ENCODE data around the gene EFCAB11.

Gene EFCAB11

DNA sequence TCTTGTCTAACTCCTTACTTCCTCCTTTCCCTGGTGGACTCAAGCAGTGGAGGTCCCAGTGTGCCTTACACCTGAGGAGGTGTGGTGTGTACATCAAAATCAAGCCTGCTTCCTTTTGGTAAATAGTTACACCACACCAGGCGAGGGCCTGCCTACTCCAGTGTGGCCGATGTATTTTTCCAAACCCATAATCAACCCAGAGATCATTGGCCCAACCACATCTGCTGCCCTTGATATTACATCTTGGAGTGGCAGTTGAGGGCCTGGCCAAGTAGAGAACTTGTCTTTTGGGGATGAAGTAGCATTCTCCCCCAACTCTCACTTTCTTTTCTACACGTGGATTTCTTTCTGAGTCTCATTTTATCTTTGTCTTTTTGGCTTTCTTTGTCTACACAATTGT is 187.4 kb downstream of the EFCAB11 start:
- no peak for DNase-seq (ENCODE audit: low spot score)

DNA sequence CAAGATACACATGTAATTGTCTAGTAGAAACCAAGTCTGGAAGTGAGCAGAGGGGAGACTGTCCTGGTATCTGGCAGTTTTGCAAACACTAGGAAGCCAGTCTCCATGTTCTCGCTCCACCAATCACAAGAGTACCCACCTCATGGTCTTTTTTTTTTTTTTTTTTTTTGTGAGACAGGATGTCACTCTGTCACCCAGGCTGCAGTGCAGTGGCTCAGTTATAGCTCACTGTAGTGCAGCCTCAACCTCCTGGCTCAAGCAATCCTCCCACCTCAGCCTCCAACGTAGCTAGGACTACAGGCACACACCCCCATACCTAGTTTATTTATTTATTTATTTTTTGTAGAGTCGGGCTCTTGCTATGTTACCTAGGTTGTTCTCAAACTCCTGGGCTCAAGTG is 189.2 kb downstream of the EFCAB11 start:
- no peak for DNase-seq (ENCODE audit: low spot score)

DNA sequence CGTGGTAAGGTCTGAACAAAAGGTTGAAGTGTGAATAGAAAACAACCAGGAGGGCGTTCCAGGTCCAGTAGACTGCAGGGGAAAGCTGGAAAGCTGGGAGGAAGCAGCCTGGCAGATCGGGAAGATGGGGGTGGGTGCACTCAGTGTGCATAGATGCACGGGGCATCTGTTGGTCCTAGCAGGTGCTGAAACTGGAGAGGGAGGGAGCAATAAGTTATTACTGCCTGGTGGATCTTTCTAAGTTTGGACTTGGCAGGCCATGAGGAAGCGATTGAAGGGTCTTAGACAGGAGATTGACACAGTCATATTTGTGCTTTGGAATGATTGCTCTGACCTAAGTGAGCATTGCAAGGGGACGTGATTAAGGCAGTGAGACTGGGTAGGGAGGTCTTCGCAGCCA is 194.4 kb downstream of the EFCAB11 start:
- DNase-seq (ENCODE audit: low spot score): no peak

DNA sequence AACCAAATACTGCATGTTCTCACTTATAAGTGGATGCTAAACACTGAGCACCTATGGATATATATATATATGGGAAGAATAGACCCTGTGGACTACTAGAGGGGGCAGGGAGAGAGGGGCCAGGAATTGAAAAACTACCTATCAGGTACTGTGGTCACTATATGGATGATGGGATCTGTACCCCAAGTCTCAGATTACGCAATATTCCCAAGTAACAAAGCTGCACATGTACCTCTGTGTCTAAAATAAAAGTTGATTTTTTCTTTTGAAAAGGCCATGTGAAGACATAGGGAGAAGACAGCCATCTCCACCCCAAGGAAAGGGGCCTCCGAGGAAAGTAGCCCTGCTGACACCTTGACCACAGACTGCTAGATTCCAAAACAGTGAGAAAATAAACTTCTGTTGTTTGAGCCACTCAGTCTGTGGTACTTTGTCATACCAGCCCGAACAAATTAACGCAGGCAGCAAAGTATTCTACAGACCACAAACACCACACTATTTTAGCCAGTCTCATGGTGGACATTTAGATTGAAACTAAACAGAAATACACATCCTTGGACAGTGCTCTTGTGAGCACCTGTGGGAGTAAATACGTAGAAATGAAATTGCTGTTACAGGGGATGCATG is 197.1 kb downstream of the EFCAB11 start:
- no peak for DNase-seq (ENCODE audit: low spot score)

DNA sequence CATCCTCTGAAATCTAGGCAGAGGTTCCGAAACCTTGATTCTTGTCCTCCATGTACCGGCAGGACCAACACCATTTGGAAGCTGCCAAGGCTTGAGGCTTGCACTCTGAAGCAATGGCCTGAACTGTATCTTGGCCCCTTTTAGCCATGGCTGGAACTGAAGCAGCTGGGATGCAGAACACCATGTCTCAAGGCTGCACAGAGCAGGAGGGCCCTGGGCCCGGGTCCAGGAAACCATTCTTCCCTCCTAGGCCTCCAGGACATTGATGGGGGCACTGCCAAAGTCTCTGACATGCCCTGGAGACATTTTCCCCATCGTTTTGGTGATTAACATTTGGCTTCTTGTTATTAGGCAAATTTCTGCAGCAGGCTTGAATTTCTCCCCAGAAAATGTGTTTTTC is 198.7 kb downstream of the EFCAB11 start:
- DNase-seq (ENCODE audit: low spot score): no peak

DNA sequence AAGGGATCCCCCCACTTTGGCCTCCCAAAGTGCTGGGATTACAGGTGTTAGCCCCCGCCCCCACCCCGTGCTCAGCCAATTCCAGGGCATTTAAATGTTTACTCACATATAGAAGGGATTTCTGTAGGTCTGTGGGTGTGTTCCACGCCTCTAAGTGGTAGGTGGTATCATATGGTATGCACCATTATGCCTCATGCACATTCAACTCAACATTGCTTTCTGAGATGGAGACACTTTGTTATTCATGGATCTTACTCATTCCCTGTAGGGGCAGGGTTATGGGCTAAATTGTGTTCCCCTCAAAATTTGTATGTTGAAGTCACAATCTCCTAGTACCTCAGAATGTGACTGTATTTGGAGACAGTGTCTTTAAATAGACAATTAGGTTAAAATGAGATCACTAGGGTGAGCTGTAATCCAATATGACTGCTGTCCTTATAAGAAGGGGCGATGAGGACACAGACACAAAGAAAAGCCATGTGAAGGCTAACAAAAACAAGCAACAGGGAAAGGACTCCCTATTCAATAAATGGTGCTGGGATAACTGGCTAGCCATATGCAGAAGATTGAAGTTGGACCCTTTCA is 200.6 kb downstream of the EFCAB11 start:
- no peak for DNase-seq (ENCODE audit: low spot score)

DNA sequence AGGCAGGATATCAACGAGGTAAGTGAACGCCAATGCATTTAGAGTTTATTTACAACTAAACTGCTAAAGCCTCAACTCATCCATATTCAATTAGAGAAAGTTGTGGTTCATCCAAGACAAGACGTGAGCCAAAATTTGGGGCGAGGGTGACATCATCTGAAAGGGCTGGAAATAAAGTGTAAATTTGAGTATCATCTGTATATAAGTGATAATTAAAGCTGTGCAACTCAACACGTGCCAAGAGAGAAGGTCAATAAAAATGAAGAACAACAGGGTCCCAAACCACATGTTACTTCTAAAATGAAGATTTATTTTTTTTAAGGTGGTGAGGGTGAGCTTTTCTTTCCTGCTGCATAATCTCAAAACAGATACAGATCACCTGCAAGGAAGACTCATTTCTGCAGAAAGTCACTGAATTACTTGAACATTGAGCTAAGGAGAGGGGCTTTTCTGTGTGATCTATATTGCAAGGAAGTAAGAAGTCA is 203.6 kb downstream of the EFCAB11 start:
- DNase-seq (ENCODE audit: low spot score): no peak

DNA sequence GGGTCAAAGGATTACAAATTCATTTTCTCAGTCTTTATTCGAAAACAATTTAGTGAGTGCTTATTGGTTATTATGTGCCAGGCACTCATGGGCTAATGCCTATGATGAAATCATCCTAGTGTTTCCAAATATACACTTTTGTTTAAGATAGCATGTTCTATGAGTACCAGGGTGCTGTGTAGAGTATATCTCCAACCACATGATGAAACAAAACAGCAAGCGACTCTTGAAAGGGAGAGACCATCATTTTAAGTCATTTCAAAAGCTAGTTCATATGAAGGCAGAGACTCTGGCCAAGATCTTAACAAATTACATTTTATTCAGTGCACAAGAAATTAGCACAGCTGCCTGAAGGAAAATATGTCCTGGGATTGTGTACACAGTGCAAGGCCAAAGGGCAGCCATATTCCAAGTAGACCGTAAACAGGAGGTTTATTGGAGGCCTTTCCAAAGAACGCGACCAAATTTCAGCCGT is 204.2 kb downstream of the EFCAB11 start:
- no peak for DNase-seq (ENCODE audit: low spot score)

DNA sequence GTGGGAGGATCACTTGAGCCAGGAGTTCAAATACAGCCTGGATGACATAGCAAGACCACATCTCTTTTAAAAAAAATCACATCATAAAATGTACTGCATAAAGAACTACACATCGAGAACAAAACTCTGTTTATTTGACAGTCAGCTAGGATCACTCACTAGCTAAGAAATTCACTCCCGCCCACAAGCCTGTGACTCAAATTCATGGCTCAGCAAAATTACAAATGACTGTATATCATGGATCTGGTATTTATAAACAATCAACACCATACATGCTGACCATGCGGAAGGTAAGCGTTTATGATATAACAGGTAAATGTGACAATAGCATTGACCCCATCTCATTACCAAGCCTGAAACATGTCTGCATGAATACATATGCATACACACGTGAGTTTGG is 206.5 kb downstream of the EFCAB11 start:
- DNase-seq (ENCODE audit: low spot score): no peak

DNA sequence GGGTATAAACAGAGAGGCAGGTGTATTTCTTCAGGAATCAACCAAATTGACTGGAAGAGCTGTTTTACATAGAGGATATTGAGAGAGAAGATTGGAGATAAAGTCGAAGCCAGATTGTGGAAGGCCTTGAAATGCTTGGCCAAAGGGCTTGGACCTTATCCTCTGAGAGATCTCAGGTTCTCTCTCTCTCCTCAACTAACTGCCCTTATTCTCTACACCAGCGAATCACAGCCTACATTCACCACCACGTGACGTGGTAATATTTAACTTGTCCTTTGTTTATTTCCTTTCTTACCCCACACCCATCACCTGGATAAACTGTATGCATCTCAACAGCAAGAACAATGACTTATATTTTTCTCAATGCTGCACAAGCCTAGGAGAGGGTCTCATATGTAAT is 207.4 kb downstream of the EFCAB11 start:
- no peak for DNase-seq (ENCODE audit: low spot score)

DNA sequence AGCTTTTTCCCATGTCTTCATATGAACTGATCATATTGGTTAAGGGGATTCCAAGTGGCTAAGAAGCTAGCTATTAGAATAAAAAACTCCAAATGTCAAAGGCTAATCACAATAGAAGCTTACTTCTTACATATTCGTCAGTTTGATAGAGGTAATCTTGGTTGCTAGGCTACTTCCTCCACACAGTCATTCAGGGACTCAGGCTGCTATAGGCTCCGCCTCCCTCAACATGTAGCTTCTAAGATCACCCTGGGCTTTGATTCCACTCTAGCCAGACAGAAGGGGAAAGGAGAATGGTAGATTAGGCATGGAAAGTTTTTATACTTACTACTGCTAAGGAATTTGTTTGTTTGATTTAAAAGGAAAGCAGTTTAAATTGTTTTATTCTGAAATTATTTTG is 207.9 kb downstream of the EFCAB11 start:
- DNase-seq (ENCODE audit: low spot score): no peak

DNA sequence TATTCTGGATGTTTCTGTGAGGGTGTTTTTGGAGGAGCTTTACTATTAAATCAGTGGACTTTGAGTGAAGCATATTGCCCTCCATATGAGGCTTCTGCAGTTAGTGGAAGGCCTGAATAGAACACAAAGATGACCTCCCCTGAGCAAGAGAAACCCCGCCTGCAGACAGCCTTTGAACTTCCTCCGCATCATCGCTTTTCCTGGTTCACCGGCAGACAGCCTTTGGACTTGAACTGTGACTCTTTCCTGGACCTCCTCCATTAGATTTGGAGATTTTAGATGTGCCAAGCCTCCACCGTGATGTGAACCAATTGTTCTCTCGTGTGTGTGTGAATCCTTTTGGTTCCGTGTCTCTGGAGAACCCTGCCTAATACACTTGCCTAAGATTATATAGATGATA is 208.4 kb downstream of the EFCAB11 start:
- DNase-seq (ENCODE audit: low spot score): no peak

Measured in kidney capillary endothelial cell (primary cell).